Measurements from ENCODE around the gene NDUFB10.

- TF ChIP-seq CTCF (IDR thresholded peaks at IDR 0.05) (no peak), ZFX (IDR thresholded peaks at IDR 0.05; ENCODE audit: borderline replicate concordance) (no peak)
Measured at GRCh38 chr16:1976951-1977874, 17.9 kb downstream of the NDUFB10 start.

Data from 22Rv1 (cell line).